ENCODE results near the gene MRPL4. TPM values are rescaled to one million over a fixed set of nuclear protein-coding genes. Genes with fewer than 3 reads are reported as not detected.

MRPL4 gene
- total and polyA plus RNA-seq, 2 of the 13 experiments (the other 11 are each of a cell fraction or from before 2014, with no cell fraction given): 40.6 to 42.5 TPM

- TF ChIP-seq, protein P1, sequence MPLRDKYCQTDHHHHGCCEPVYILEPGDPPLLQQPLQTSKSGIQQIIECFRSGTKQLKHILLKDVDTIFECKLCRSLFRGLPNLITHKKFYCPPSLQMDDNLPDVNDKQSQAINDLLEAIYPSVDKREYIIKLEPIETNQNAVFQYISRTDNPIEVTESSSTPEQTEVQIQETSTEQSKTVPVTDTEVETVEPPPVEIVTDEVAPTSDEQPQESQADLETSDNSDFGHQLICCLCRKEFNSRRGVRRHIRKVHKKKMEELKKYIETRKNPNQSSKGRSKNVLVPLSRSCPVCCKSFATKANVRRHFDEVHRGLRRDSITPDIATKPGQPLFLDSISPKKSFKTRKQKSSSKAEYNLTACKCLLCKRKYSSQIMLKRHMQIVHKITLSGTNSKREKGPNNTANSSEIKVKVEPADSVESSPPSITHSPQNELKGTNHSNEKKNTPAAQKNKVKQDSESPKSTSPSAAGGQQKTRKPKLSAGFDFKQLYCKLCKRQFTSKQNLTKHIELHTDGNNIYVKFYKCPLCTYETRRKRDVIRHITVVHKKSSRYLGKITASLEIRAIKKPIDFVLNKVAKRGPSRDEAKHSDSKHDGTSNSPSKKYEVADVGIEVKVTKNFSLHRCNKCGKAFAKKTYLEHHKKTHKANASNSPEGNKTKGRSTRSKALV (CRISPR knock-in tag; IDR thresholded peaks at IDR 0.05): peak; percentile 57
- TF ChIP-seq SP2 (CRISPR knock-in tag; IDR thresholded peaks at IDR 0.05) (0 out of 2 replicates have a peak, but pooled peaks have one; percentile 11), ZFP90 (CRISPR knock-in tag; IDR thresholded peaks at IDR 0.05; ENCODE audit: borderline replicate concordance) (0 out of 2 replicates have a peak, but pooled peaks have one; percentile 36), ZNF275 (CRISPR knock-in tag; IDR thresholded peaks at IDR 0.05; ENCODE audit: borderline replicate concordance) (no peak), ZNF543 (CRISPR knock-in tag; IDR thresholded peaks at IDR 0.05) (0 out of 2 replicates have a peak, but pooled peaks have one; percentile 27), ATF2 (CRISPR knock-in tag; IDR thresholded peaks at IDR 0.05) (no peak), ZFP1 (CRISPR knock-in tag; IDR thresholded peaks at IDR 0.05) (no peak), WIZ (CRISPR knock-in tag; IDR thresholded peaks at IDR 0.05) (no peak), ZNF101 (CRISPR knock-in tag; IDR thresholded peaks at IDR 0.05; ENCODE audit: borderline replicate concordance, low read depth) (no peak), ZNF572 (CRISPR knock-in tag; IDR thresholded peaks at IDR 0.05) (peak; percentile 15; the same call in 1 of the 2 replicates), ZNF644 (CRISPR knock-in tag; IDR thresholded peaks at IDR 0.05; ENCODE audit: low read depth) (no peak), MXD4 (CRISPR knock-in tag; IDR thresholded peaks at IDR 0.05) (no peak), ZNF660 (CRISPR knock-in tag; IDR thresholded peaks at IDR 0.05; ENCODE audit: borderline replicate concordance, low read depth) (no peak), IRX3 (CRISPR knock-in tag; IDR thresholded peaks at IDR 0.05; ENCODE audit: borderline replicate concordance, low read depth) (no peak), NPAS2 (CRISPR knock-in tag; IDR thresholded peaks at IDR 0.05; ENCODE audit: borderline replicate concordance) (no peak), AGO1 (IDR thresholded peaks at IDR 0.05; ENCODE audit: low read depth, low read length, poor library complexity, severe bottlenecking) (peak; percentile 9), PHF5A (CRISPR knock-in tag; IDR thresholded peaks at IDR 0.05; ENCODE audit: low read depth, unreplicated experiment) (no peak), ZNF44 (CRISPR knock-in tag; IDR thresholded peaks at IDR 0.05) (no peak), ZNF343 (CRISPR knock-in tag; IDR thresholded peaks at IDR 0.05) (0 out of 2 replicates have a peak, but pooled peaks have one; percentile 65), MED1 (CRISPR knock-in tag; IDR thresholded peaks at IDR 0.05) (no peak)
- TF ChIP-seq, protein P2, sequence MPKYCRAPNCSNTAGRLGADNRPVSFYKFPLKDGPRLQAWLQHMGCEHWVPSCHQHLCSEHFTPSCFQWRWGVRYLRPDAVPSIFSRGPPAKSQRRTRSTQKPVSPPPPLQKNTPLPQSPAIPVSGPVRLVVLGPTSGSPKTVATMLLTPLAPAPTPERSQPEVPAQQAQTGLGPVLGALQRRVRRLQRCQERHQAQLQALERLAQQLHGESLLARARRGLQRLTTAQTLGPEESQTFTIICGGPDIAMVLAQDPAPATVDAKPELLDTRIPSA (CRISPR knock-in tag; IDR thresholded peaks at IDR 0.05; ENCODE audit: borderline replicate concordance): no peak
Measured at GRCh38 chr19:10290357-10290875, 38.4 kb downstream of the MRPL4 start (continued).

All from HepG2 (cell line).